ENCODE data around the gene AKAP7.
A peak's percentile ranks its signal among the peaks of the same experiment; 100 is the strongest.
"Not testable (repeated sequence)": the region's sequence is repeated elsewhere in the genome, so short reads cannot be mapped to it uniquely, and the experiment has no call there.

The AKAP7 gene

GRCh38 chr6:131260960-131261359 is 125.7 kb downstream of the AKAP7 start:
- not testable (repeated sequence) for H3K4me3 Mint-ChIP-seq; H3K27ac Mint-ChIP-seq; H3K9me3 Mint-ChIP-seq; H3K27me3 Mint-ChIP-seq (ENCODE audit: low read depth); DNase-seq (ENCODE audit: low spot score); H3K4me1 Mint-ChIP-seq (ENCODE audit: low read depth)
- peaks cover 23% of the 10 kb centered on the region for H3K36me3 Mint-ChIP-seq (ENCODE audit: low read depth)

DNA sequence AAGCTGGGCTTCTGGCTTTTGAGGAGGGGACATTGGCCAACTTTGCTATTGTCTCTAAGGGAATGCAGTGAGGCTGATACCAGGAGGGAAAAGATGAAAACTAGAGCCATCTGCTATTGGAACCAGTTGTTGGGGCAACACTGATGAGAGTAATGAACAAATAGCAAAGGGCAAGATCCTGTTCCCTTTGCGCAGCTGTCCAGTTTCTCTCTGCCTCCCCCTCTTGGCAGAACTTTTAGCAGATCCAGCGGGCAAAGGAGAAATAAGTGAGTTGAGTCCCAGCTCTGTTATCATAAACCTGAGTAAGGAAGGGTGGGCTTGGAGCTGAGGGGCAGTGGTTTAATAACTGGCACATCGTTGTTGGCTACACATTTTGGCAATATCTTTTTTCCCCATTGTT is 126.8 kb downstream of the AKAP7 start:
- Mint-ChIP-seq H3K4me1 (ENCODE audit: low read depth) (no peaks in the 10 kb centered on the region), H3K27me3 (ENCODE audit: low read depth) (no peaks in the 10 kb centered on the region), H3K27ac (no peak overlapping the region), H3K4me3 (no peak overlapping the region), H3K36me3 (ENCODE audit: low read depth) (peaks cover 28% of the 10 kb centered on the region), H3K9me3 (peaks cover 9% of the 10 kb centered on the region)
- DNase-seq (ENCODE audit: low spot score) = no peak

- no peaks in the 10 kb centered on the region for H3K27me3 Mint-ChIP-seq (ENCODE audit: low read depth)
- peaks cover 32% of the 10 kb centered on the region for H3K36me3 Mint-ChIP-seq (ENCODE audit: low read depth)
- DNase-seq (ENCODE audit: low spot score) = no peak
- H3K27ac Mint-ChIP-seq = no peak overlapping the region
- peaks cover 13% of the 10 kb centered on the region for H3K9me3 Mint-ChIP-seq
- H3K4me1 Mint-ChIP-seq (ENCODE audit: low read depth) = no peaks in the 10 kb centered on the region
- no peak overlapping the region for H3K4me3 Mint-ChIP-seq
Observed at GRCh38 chr6:131265939-131266338, 130.7 kb downstream of the AKAP7 start.

- Mint-ChIP-seq H3K27me3 (ENCODE audit: low read depth) (no peaks in the 10 kb centered on the region), H3K4me3 (no peak overlapping the region), H3K9me3 (peaks cover 20% of the 10 kb centered on the region), H3K4me1 (ENCODE audit: low read depth) (no peaks in the 10 kb centered on the region), H3K36me3 (ENCODE audit: low read depth) (peaks cover 30% of the 10 kb centered on the region), H3K27ac (no peak overlapping the region)
- no peak for DNase-seq (ENCODE audit: low spot score)
Observed at GRCh38 chr6:131268303-131268702, 133.0 kb downstream of the AKAP7 start.

DNA sequence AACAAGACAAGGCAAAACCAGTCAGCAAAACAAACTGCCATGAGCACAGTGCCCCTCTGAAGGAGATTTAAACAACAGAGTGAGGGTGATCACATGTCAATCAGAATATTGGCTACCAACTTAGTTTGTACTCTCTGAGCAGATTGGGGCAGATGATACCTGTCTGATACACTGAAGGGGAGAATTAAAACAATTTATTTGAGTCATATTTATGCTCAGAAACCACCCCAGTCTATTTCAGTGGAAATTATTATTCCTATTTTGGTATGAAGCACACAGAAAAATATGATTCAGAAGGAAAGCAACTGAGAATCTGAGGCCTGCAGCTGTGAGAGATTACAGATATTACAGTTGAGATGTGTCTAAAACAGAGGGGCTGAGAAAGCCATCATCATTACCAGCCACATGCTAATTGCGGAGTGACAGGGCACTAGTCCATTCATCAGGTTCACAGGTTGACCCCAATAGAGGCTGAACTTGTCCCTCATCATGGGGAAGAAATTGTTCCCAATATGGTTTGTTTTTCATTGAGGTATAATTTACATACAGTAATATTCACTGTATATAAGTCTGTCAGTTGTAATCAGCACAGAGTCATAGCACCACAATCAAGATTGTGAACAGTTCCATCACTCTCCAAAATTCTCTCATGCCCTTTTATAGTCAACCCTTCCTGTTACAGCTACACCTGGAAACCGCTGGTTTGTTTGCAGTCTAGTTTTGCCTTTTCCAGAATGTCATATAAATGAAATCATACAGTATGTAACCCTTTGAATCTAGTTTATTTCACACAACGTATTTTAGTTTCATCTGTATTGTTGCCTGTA is 134.5 kb downstream of the AKAP7 start:
- no peak overlapping the region for H3K4me3 Mint-ChIP-seq
- no peak for DNase-seq (ENCODE audit: low spot score)
- no peaks in the 10 kb centered on the region for H3K4me1 Mint-ChIP-seq (ENCODE audit: low read depth)
- peaks cover 34% of the 10 kb centered on the region for H3K9me3 Mint-ChIP-seq
- H3K27me3 Mint-ChIP-seq (ENCODE audit: low read depth) = no peaks in the 10 kb centered on the region
- H3K36me3 Mint-ChIP-seq (ENCODE audit: low read depth) = peaks cover 31% of the 10 kb centered on the region
- no peak overlapping the region for H3K27ac Mint-ChIP-seq

DNA sequence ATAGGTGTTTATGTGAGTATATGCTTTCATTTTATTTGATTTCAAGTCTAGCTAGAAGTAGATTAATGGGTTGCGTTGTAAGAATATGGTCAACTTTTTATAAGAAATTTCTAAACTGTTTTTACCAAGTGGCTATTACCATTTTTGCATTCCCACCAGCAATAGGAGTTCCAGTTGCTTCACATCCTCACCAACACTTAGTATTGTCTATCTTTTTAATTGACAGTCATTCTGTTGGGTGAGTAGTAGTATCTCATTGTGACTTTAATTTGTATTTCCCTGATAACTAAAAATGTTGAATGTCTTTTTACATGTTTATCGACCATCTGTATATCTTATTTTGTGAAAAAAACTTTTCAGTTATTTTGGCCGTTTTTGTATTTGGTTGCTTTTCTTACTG is 135.3 kb downstream of the AKAP7 start:
- peaks cover 35% of the 10 kb centered on the region for H3K9me3 Mint-ChIP-seq
- no peak overlapping the region for H3K27ac Mint-ChIP-seq
- DNase-seq (ENCODE audit: low spot score) = no peak
- no peak overlapping the region for H3K4me3 Mint-ChIP-seq
- no peaks in the 10 kb centered on the region for H3K27me3 Mint-ChIP-seq (ENCODE audit: low read depth)
- H3K4me1 Mint-ChIP-seq (ENCODE audit: low read depth) = no peaks in the 10 kb centered on the region
- H3K36me3 Mint-ChIP-seq (ENCODE audit: low read depth) = peaks cover 36% of the 10 kb centered on the region

GRCh38 chr6:131275273-131275672 is 140.0 kb downstream of the AKAP7 start:
- peaks cover 2% of the 10 kb centered on the region for H3K4me1 Mint-ChIP-seq (ENCODE audit: low read depth)
- no peak overlapping the region for H3K4me3 Mint-ChIP-seq
- H3K27ac Mint-ChIP-seq = no peak overlapping the region
- peaks cover 40% of the 10 kb centered on the region for H3K9me3 Mint-ChIP-seq
- peaks cover 39% of the 10 kb centered on the region for H3K36me3 Mint-ChIP-seq (ENCODE audit: low read depth)
- no peaks in the 10 kb centered on the region for H3K27me3 Mint-ChIP-seq (ENCODE audit: low read depth)
- no peak for DNase-seq (ENCODE audit: low spot score)

GRCh38 chr6:131277591-131277990 is 142.3 kb downstream of the AKAP7 start:
- no peak for DNase-seq (ENCODE audit: low spot score)
- H3K4me1 Mint-ChIP-seq (ENCODE audit: low read depth) = peaks cover 17% of the 10 kb centered on the region
- H3K9me3 Mint-ChIP-seq = peaks cover 27% of the 10 kb centered on the region
- no peak overlapping the region for H3K4me3 Mint-ChIP-seq
- H3K36me3 Mint-ChIP-seq (ENCODE audit: low read depth) = peaks cover 38% of the 10 kb centered on the region
- no peaks in the 10 kb centered on the region for H3K27me3 Mint-ChIP-seq (ENCODE audit: low read depth)
- H3K27ac Mint-ChIP-seq = no peak overlapping the region

- Mint-ChIP-seq H3K27me3 (ENCODE audit: low read depth) (no peaks in the 10 kb centered on the region), H3K9me3 (peaks cover 8% of the 10 kb centered on the region), H3K27ac (peak overlapping the region; percentile 88), H3K4me1 (ENCODE audit: low read depth) (peaks cover 19% of the 10 kb centered on the region), H3K4me3 (peak overlapping the region; percentile 75), H3K36me3 (ENCODE audit: low read depth) (peaks cover 25% of the 10 kb centered on the region)
- DNase-seq (ENCODE audit: low spot score) = peak; percentile 37
Observed at GRCh38 chr6:131281471-131282270, 146.4 kb downstream of the AKAP7 start.

DNA sequence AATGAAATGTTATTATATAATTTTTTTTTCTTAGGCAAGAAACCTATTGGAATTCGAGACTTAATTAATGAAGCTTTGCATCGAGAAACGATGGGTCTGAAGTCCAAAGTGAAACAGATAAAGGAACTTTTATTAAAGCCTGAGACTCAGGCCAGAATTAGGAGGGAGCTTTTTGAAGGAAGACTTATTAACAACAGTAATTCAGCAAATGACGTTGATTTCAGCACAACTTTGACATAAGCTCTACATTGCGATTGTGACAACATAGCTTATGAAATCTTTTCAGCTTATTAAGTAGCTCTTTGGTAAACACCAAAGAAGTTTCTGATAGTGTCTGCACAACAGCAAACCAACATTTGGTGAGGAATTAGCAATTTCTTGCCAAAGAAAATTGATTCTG is 147.1 kb downstream of the AKAP7 start:
- DNase-seq (ENCODE audit: low spot score) = no peak
- H3K27me3 Mint-ChIP-seq (ENCODE audit: low read depth) = no peaks in the 10 kb centered on the region
- H3K4me1 Mint-ChIP-seq (ENCODE audit: low read depth) = peaks cover 19% of the 10 kb centered on the region
- H3K36me3 Mint-ChIP-seq (ENCODE audit: low read depth) = peaks cover 28% of the 10 kb centered on the region
- peaks cover 8% of the 10 kb centered on the region for H3K9me3 Mint-ChIP-seq
- no peak overlapping the region for H3K4me3 Mint-ChIP-seq
- no peak overlapping the region for H3K27ac Mint-ChIP-seq

GRCh38 chr6:131283466-131284175 is 148.4 kb downstream of the AKAP7 start:
- H3K4me1 Mint-ChIP-seq (ENCODE audit: low read depth) = peaks cover 19% of the 10 kb centered on the region
- DNase-seq (ENCODE audit: low spot score) = no peak
- peaks cover 24% of the 10 kb centered on the region for H3K36me3 Mint-ChIP-seq (ENCODE audit: low read depth)
- peaks cover 5% of the 10 kb centered on the region for H3K9me3 Mint-ChIP-seq
- H3K4me3 Mint-ChIP-seq = no peak overlapping the region
- H3K27me3 Mint-ChIP-seq (ENCODE audit: low read depth) = no peaks in the 10 kb centered on the region
- peak overlapping the region; percentile 47 for H3K27ac Mint-ChIP-seq

- Mint-ChIP-seq H3K4me3 (no peak overlapping the region), H3K27ac (no peak overlapping the region), H3K27me3 (ENCODE audit: low read depth) (no peaks in the 10 kb centered on the region), H3K9me3 (no peaks in the 10 kb centered on the region), H3K4me1 (ENCODE audit: low read depth) (peaks cover 14% of the 10 kb centered on the region), H3K36me3 (ENCODE audit: low read depth) (peaks cover 16% of the 10 kb centered on the region)
- no peak for DNase-seq (ENCODE audit: low spot score)
Observed at GRCh38 chr6:131285548-131285947, 150.3 kb downstream of the AKAP7 start.

DNA sequence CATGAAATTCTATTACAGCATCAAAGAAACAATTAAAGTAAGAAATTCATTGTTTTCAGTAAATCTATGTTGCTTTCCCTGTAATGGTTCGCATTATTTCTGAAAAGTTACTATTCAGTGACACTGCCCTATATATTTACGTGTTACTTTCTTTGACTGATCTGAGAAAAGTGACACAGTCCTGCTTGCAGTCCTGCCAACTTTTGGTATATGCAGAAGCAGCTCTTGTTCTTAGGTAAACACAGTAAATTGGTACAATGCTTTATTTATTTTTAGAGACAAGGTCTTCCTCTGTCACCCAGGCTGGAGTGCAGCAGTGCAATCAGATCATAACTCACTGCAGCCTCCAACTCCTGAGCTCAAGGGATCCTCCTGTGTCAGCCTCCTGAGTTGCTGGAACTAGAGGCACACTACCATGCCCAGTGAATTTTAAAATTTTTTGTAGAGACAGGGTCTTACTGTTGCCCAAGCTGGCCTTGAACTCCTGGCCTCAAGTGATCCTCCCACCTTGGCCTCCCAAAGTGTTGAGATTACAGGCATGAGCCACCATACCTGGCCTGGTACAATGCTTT is 151.3 kb downstream of the AKAP7 start:
- DNase-seq (ENCODE audit: low spot score) = no peak
- Mint-ChIP-seq H3K9me3 (no peaks in the 10 kb centered on the region), H3K4me1 (ENCODE audit: low read depth) (peaks cover 7% of the 10 kb centered on the region), H3K36me3 (ENCODE audit: low read depth) (peaks cover 11% of the 10 kb centered on the region), H3K27me3 (ENCODE audit: low read depth) (no peaks in the 10 kb centered on the region), H3K27ac (no peak overlapping the region), H3K4me3 (no peak overlapping the region)

Measured in T-helper 2 cell treated with Interferon-gamma antibody and Interleukin-4, amounts not matched to agents 5 μg/mL and 100 μg/mL, for 36 hours (primary cell).